ENCODE measurements around the gene MAGI2.
"Not testable (repeated sequence)": the region's sequence is repeated elsewhere in the genome, so short reads cannot be mapped to it uniquely, and the experiment has no call there.

MAGI2 gene

GRCh38 chr7:78253850-78254725, 1199.4 kb downstream of the MAGI2 start:
- TF ChIP-seq, protein P1, sequence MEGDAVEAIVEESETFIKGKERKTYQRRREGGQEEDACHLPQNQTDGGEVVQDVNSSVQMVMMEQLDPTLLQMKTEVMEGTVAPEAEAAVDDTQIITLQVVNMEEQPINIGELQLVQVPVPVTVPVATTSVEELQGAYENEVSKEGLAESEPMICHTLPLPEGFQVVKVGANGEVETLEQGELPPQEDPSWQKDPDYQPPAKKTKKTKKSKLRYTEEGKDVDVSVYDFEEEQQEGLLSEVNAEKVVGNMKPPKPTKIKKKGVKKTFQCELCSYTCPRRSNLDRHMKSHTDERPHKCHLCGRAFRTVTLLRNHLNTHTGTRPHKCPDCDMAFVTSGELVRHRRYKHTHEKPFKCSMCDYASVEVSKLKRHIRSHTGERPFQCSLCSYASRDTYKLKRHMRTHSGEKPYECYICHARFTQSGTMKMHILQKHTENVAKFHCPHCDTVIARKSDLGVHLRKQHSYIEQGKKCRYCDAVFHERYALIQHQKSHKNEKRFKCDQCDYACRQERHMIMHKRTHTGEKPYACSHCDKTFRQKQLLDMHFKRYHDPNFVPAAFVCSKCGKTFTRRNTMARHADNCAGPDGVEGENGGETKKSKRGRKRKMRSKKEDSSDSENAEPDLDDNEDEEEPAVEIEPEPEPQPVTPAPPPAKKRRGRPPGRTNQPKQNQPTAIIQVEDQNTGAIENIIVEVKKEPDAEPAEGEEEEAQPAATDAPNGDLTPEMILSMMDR (IDR thresholded peaks at IDR 0.05; ENCODE audit: borderline replicate concordance, extremely low read depth, low read length, poor library complexity, severe bottlenecking): no peak
- no peak for TF ChIP-seq EZH2 (IDR thresholded peaks at IDR 0.05; ENCODE audit: borderline replicate concordance, low read depth, low read length, severe bottlenecking)
- Histone ChIP-seq H4K20me1 (ENCODE audit: insufficient read depth, low read length) (no peaks in the 10 kb centered on the region), H3K27me3 (ENCODE audit: insufficient read depth, low read length, poor library complexity) (no peaks in the 10 kb centered on the region), H3K27ac (ENCODE audit: low read length) (no peak overlapping the region), H3K36me3 (ENCODE audit: insufficient read depth, low read length) (no peaks in the 10 kb centered on the region), H3K4me1 (ENCODE audit: insufficient read depth, low read length) (no peaks in the 10 kb centered on the region), H3K79me2 (ENCODE audit: insufficient read depth, low read length) (no peaks in the 10 kb centered on the region), H3K4me3 (ENCODE audit: low read depth in 1 of 2, low read length in 2 of 2) (no peak overlapping the region), H3K4me2 (ENCODE audit: insufficient read depth, low read length) (no peak overlapping the region), H2AFZ (ENCODE audit: low read depth, low read length) (no peak overlapping the region), H3K9ac (ENCODE audit: low read depth, low read length) (no peak overlapping the region), H3K9me3 (ENCODE audit: insufficient read depth, low read length, severe bottlenecking) (no peaks in the 10 kb centered on the region)
- ATAC-seq (ENCODE audit: insufficient read depth, low read depth): no peak
- no peak for DNase-seq

- Histone ChIP-seq H2AFZ (ENCODE audit: low read depth, low read length) (no peak overlapping the region), H3K27me3 (ENCODE audit: insufficient read depth, low read length, poor library complexity) (no peaks in the 10 kb centered on the region), H3K4me1 (ENCODE audit: insufficient read depth, low read length) (no peaks in the 10 kb centered on the region), H4K20me1 (ENCODE audit: insufficient read depth, low read length) (no peaks in the 10 kb centered on the region), H3K4me2 (ENCODE audit: insufficient read depth, low read length) (no peak overlapping the region), H3K36me3 (ENCODE audit: insufficient read depth, low read length) (no peaks in the 10 kb centered on the region), H3K27ac (ENCODE audit: low read length) (no peak overlapping the region), H3K79me2 (ENCODE audit: insufficient read depth, low read length) (no peaks in the 10 kb centered on the region), H3K9me3 (ENCODE audit: insufficient read depth, low read length, severe bottlenecking) (peaks cover 6% of the 10 kb centered on the region), H3K4me3 (ENCODE audit: low read depth in 1 of 2, low read length in 2 of 2) (no peak overlapping the region), H3K9ac (ENCODE audit: low read depth, low read length) (no peak overlapping the region)
- ATAC-seq (ENCODE audit: insufficient read depth, low read depth) (no peak), DNase-seq (no peak)
- TF ChIP-seq EZH2 (IDR thresholded peaks at IDR 0.05; ENCODE audit: borderline replicate concordance, low read depth, low read length, severe bottlenecking): no peak
- TF ChIP-seq, protein P1 (IDR thresholded peaks at IDR 0.05; ENCODE audit: borderline replicate concordance, extremely low read depth, low read length, poor library complexity, severe bottlenecking): no peak
These were observed 1204.6 kb downstream of the MAGI2 start for GRCh38 chr7:78248867-78249266.

- no peak for DNase-seq
- Histone ChIP-seq H3K9me3 (ENCODE audit: insufficient read depth, low read length, severe bottlenecking) (peaks cover 6% of the 10 kb centered on the region), H3K27ac (ENCODE audit: low read length) (no peak overlapping the region), H2AFZ (ENCODE audit: low read depth, low read length) (no peak overlapping the region), H4K20me1 (ENCODE audit: insufficient read depth, low read length) (no peaks in the 10 kb centered on the region), H3K4me3 (ENCODE audit: low read depth in 1 of 2, low read length in 2 of 2) (no peak overlapping the region), H3K79me2 (ENCODE audit: insufficient read depth, low read length) (no peaks in the 10 kb centered on the region), H3K4me2 (ENCODE audit: insufficient read depth, low read length) (no peak overlapping the region), H3K27me3 (ENCODE audit: insufficient read depth, low read length, poor library complexity) (no peaks in the 10 kb centered on the region), H3K36me3 (ENCODE audit: insufficient read depth, low read length) (no peaks in the 10 kb centered on the region), H3K4me1 (ENCODE audit: insufficient read depth, low read length) (no peaks in the 10 kb centered on the region), H3K9ac (ENCODE audit: low read depth, low read length) (no peak overlapping the region)
- no peak for ATAC-seq (ENCODE audit: insufficient read depth, low read depth)
- no peak for TF ChIP-seq EZH2 (IDR thresholded peaks at IDR 0.05; ENCODE audit: borderline replicate concordance, low read depth, low read length, severe bottlenecking)
- TF ChIP-seq, protein P1 (IDR thresholded peaks at IDR 0.05; ENCODE audit: borderline replicate concordance, extremely low read depth, low read length, poor library complexity, severe bottlenecking): no peak
These were observed 1205.4 kb downstream of the MAGI2 start for GRCh38 chr7:78247910-78248689.

- H3K4me1 ChIP-seq (ENCODE audit: insufficient read depth, low read length); H4K20me1 ChIP-seq (ENCODE audit: insufficient read depth, low read length); H3K9me3 ChIP-seq (ENCODE audit: insufficient read depth, low read length, severe bottlenecking); H3K79me2 ChIP-seq (ENCODE audit: insufficient read depth, low read length); H3K9ac ChIP-seq (ENCODE audit: low read depth, low read length); ATAC-seq (ENCODE audit: insufficient read depth, low read depth); H3K4me2 ChIP-seq (ENCODE audit: insufficient read depth, low read length); DNase-seq; H3K36me3 ChIP-seq (ENCODE audit: insufficient read depth, low read length); H3K4me3 ChIP-seq (ENCODE audit: low read depth in 1 of 2, low read length in 2 of 2); H3K27me3 ChIP-seq (ENCODE audit: insufficient read depth, low read length, poor library complexity); H3K27ac ChIP-seq (ENCODE audit: low read length); H2AFZ ChIP-seq (ENCODE audit: low read depth, low read length): not testable (repeated sequence)
These were observed 1213.3 kb downstream of the MAGI2 start for GRCh38 chr7:78240179-78240578.

All from DND-41 (cell line).